Body of pancreas (tissue), 4 donors: ENCODE results near the gene LHFPL6.

Experiments used
- POLR2A ChIP-seq, 3 donors: fragments of 450-650 bp; IDR thresholded peaks; one replicate each; pipeline ENCODE4 v1.6.1; 2016; ENCODE audit warnings: antibody characterized with exemption in 3 of 3, mild to moderate bottlenecking in 2 of 3
- TF ChIP-seq, protein P1 (sequence below), 7 experiments: fragments of 450-650 bp in 4 of 7; fragments of 200-600 bp in 3 of 7; sonication (generic) in 3 of 7; IDR thresholded peaks; one replicate each; pipeline ENCODE4 v1.5.1; 2016 to 2019; ENCODE audit warnings: antibody characterized with exemption in 7 of 7

DNA sequence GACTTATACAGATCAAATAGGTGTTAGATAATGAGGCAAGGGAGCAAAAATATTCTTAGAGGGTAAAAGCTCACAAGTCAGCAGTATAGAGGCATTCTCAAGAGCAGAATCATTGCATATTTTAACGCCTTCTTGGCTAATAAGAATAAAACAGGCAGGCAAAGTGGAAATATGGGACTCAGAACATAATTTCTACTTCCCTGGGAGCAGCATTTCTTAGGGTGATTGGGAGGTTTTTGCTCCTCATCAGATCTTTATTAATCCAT lies 39.6 kb downstream of the LHFPL6 start:
- TF ChIP-seq, protein P1, sequence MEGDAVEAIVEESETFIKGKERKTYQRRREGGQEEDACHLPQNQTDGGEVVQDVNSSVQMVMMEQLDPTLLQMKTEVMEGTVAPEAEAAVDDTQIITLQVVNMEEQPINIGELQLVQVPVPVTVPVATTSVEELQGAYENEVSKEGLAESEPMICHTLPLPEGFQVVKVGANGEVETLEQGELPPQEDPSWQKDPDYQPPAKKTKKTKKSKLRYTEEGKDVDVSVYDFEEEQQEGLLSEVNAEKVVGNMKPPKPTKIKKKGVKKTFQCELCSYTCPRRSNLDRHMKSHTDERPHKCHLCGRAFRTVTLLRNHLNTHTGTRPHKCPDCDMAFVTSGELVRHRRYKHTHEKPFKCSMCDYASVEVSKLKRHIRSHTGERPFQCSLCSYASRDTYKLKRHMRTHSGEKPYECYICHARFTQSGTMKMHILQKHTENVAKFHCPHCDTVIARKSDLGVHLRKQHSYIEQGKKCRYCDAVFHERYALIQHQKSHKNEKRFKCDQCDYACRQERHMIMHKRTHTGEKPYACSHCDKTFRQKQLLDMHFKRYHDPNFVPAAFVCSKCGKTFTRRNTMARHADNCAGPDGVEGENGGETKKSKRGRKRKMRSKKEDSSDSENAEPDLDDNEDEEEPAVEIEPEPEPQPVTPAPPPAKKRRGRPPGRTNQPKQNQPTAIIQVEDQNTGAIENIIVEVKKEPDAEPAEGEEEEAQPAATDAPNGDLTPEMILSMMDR (IDR thresholded peaks at IDR 0.05), result no peak
- no peak for TF ChIP-seq POLR2A (IDR thresholded peaks at IDR 0.05)
